ENCODE data around the gene PDCD4.

PDCD4 gene

GRCh38 chr10:110870823-110871297, 868 bp upstream of the PDCD4 start:
- TF ChIP-seq CTCF (IDR thresholded peaks at IDR 0.05; ENCODE audit: control insufficient read depth, insufficient read depth, low read depth, low read length, missing control alignments) = no peak
- peak overlapping the region; percentile 86; the same call in 1 of the 2 replicates for H3K4me3 ChIP-seq (ENCODE audit: control insufficient read depth, low read depth, low read length)
- no peak for DNase-seq (ENCODE audit: low read depth)

- peak; percentile 53 for DNase-seq (ENCODE audit: low read depth)
- H3K4me3 ChIP-seq (ENCODE audit: control insufficient read depth, low read depth, low read length) = peak overlapping the region; percentile 86
- peak; percentile 34 for TF ChIP-seq CTCF (IDR thresholded peaks at IDR 0.05; ENCODE audit: control insufficient read depth, insufficient read depth, low read depth, low read length, missing control alignments)
Observed at GRCh38 chr10:110872145-110872983, 636 bp downstream of the PDCD4 start.

- no peak for TF ChIP-seq CTCF (IDR thresholded peaks at IDR 0.05; ENCODE audit: control insufficient read depth, insufficient read depth, low read depth, low read length, missing control alignments)
- no peak for DNase-seq (ENCODE audit: low read depth)
- H3K4me3 ChIP-seq (ENCODE audit: control insufficient read depth, low read depth, low read length) = peak overlapping the region; percentile 86
Observed at GRCh38 chr10:110872984-110873923, 1.5 kb downstream of the PDCD4 start.

- no peak for DNase-seq (ENCODE audit: low read depth)
- no peak for TF ChIP-seq CTCF (IDR thresholded peaks at IDR 0.05; ENCODE audit: control insufficient read depth, insufficient read depth, low read depth, low read length, missing control alignments)
- H3K4me3 ChIP-seq (ENCODE audit: control insufficient read depth, low read depth, low read length) = no peak overlapping the region
Observed at GRCh38 chr10:110873951-110874350, 2.2 kb downstream of the PDCD4 start.

DNA sequence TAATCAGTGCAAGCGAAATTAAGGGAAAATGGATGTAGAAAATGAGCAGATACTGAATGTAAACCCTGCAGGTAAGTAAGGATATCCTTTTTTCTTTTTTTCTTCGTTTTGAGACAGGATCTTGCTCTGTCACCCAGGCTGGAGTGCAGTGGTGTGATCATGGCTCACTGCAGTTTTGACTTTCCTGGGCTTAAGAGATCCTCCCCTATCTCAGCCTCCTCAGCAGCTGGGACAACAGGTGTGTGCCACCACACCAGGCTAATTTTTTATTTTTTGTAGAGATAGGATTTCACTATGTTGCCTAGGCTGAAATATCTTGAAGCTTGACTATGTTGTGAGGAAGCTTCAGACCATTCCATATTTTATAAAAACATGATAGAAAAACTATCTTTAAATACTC, 4.3 kb downstream of the PDCD4 start:
- no peak overlapping the region for H3K4me3 ChIP-seq (ENCODE audit: control insufficient read depth, low read depth, low read length)
- no peak for TF ChIP-seq CTCF (IDR thresholded peaks at IDR 0.05; ENCODE audit: control insufficient read depth, insufficient read depth, low read depth, low read length, missing control alignments)
- no peak for DNase-seq (ENCODE audit: low read depth)

- TF ChIP-seq CTCF (IDR thresholded peaks at IDR 0.05; ENCODE audit: control insufficient read depth, insufficient read depth, low read depth, low read length, missing control alignments) = no peak
- no peak for DNase-seq (ENCODE audit: low read depth)
- H3K4me3 ChIP-seq (ENCODE audit: control insufficient read depth, low read depth, low read length) = no peak overlapping the region
Observed at GRCh38 chr10:110876788-110877187, 5.1 kb downstream of the PDCD4 start.

All from AG09309 (cell line).